Measurements from ENCODE around the gene CTRB1.

DNA sequence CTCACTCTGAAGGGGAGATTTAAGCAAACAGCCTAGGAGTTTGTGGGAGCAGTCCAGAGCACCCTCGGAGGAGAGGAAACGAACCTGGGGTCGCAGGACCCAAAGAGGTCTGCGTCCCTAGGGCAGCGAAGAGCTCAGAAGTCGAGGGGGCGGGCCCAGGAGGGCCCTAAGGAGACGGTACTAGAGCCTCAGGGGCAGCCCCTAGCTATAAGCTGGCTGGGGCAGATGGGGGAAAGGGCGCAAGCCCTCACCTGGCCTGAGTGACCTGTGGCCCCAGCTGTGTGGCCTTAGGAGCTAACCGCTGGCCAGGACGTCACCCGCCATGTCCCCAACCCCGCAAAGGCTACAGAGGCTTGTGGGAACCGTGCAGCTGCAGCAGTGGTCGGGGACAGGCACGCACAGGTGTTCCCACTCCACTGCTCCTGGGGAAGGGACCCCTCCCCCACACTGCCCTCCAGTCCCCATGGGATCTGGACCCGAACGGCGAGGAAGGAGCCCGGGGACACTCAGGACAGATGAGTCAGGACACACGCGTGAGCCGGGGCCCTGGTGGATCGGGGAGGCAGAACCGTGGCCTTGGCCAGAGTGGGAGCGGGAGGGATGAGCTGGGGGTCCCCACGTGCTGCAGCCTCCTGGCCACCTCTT is 9.8 kb upstream of the CTRB1 start:
- no peak for TF ChIP-seq YY1 (IDR thresholded peaks at IDR 0.05; ENCODE audit: insufficient read depth, insufficient read length)
- no peak for TF ChIP-seq SUZ12 (IDR thresholded peaks at IDR 0.05; ENCODE audit: extremely low read depth, insufficient read depth, insufficient read length)

All from NT2/D1 (cell line).